Loucy (cell line): Measurements from ENCODE around the gene ANKRD33.

Source experiments
- CTCF ChIP-seq: fragments of 200-600 bp; sonication (generic); conservative IDR thresholded peaks from 2 replicates; pipeline ENCODE4 v1.5.1; 2014; ENCODE audit warnings: mild to moderate bottlenecking, antibody characterized with exemption, low read length
- EZH2phosphoT487 ChIP-seq: fragments of 200-600 bp; IDR thresholded peaks from 2 replicates; pipeline ENCODE4 v1.6.1; 2018; ENCODE audit warnings: antibody characterized with exemption, mild to moderate bottlenecking, moderate library complexity, borderline replicate concordance

- TF ChIP-seq CTCF, result no peak
- no peak for TF ChIP-seq EZH2phosphoT487
Measured at GRCh38 chr12:51922146-51922545, 34.2 kb downstream of the ANKRD33 start.
